HG03280 (cell line): ENCODE results near the gene LPP.

Experiments
- ATAC-seq: cut with Tn5 transposase; IDR thresholded peaks from one replicate; pipeline ENCODE4 v1.9.1; 2021; ENCODE audit warnings: mild to moderate bottlenecking, moderate library complexity; ENCODE audit not compliant: unreplicated experiment

Gene LPP

DNA sequence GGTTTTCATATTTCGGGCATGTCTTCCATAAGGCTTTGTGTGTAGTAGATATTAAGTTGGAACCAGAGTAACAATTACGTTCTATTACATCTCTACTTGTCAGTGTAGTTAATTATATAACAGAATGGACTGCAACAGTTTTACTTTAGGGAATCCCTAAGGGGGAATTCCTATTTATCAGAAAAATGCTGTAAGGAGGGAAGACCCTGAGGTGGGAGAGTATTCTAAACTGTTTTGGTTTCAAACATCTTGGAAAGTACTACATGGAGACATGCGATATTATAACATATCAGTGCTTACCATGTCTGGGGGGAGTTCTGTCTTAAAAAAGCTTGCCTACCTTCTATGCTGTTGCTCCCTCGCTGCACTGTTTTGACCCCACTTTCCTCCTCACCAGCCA, 238.1 kb downstream of the LPP start:
- ATAC-seq, result no peak

- no peak for ATAC-seq
Measured at GRCh38 chr3:188394623-188395022, 240.7 kb downstream of the LPP start.

GRCh38 chr3:188396251-188396650, 242.3 kb downstream of the LPP start:
- ATAC-seq, result no peak

GRCh38 chr3:188396900-188397299, 242.9 kb downstream of the LPP start:
- ATAC-seq, result no peak

DNA sequence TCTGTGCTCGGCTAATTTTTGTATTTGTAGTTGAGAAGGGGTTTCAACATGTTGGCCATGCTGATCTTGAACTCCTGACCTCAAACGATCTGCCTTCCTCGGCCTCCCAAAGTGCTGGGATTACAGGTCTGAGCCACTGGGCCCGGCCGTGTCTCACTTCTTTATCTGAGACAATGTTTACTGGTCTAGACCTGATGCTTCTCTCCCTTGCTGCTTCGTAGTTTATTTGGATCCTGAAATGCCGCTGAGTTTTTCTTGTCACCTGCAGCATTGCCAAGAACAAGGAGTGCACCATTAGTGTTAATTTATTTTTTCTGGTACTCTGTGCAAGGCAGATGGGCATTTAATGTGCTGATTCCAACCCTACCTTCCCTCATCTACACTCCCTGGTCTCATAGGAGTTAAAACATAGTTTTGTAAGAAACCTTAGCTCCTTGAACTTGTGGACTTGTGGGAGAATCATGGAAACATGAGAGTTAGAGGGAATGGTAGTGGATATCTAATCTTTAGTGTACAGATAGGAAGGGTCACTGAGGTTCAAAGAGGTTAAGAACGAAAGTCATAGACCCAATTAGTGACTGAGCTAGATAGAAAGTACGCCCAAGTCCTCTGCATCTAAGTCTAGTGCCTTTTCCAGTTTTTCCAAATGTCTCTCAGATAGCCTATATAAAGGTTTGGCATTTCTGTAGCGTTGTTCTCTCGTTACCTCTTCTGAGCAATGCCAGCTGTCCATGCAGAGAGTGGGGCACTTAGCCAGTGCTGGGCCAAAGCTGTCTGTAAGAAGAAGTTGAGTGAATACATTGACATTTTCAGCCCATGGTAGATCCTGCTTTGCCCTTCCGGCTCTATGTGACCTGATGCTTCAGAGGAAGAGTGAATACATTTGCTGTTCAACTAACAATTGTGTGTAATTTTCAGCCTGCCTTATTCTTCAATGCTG, 244.1 kb downstream of the LPP start:
- no peak for ATAC-seq

DNA sequence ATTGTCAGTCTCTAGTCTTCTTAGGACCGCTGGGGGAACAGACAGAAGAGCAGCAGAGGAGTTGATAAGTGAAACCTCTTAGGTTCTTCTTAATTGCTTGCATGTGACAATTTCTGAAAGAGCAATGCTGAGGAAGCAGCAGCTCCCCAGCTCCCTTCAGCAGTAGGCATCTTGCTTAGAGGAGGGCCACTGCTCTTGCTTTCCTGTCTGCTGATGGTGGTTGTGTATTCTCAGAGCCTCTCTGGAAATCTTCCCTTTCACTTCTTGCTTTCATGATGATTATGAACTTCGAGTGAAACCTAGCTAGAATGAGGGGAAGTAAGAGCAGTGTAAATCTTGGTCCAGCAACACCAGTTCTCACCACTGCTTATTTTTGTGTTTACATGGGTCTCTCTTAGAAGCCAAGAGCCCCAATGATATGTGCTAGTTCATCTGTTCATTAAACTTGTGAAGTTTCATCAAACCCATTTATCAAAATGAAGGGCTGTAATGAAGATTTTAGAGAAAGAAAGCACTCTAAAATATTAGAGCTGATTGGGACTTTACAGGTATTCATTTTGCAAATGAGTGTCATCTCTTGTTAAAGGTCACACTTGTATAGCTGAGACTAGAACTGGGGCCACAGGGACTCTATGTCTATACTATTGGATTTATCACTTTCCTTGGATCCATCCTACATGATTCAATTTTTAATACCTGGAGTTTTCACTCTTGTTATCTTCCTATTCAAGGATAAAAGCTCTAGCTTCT, 246.7 kb downstream of the LPP start:
- ATAC-seq, result peak; percentile 94

GRCh38 chr3:188401244-188401993, 247.5 kb downstream of the LPP start:
- ATAC-seq, result no peak

- no peak for ATAC-seq
Measured at GRCh38 chr3:188402229-188402628, 248.3 kb downstream of the LPP start.

DNA sequence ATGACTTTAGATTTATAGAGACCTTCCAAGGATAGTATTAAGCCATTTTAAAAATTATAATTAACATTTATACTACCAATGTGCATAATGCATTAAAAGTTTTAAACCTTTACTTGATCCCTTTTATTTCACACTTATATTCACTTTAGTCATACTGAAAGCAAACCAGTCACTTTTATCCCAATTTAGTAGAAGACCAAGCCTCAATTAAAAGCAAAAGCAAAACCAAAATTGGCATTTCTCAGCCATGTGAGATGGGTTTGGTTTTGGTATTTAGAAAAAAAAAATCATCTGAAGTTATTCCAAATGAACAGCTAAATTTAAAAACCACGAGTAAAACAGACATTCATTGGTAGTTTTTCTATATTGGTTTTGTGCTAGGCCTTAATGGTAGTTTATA, 249.4 kb downstream of the LPP start:
- no peak for ATAC-seq

GRCh38 chr3:188404124-188404523, 250.2 kb downstream of the LPP start:
- ATAC-seq, result no peak

DNA sequence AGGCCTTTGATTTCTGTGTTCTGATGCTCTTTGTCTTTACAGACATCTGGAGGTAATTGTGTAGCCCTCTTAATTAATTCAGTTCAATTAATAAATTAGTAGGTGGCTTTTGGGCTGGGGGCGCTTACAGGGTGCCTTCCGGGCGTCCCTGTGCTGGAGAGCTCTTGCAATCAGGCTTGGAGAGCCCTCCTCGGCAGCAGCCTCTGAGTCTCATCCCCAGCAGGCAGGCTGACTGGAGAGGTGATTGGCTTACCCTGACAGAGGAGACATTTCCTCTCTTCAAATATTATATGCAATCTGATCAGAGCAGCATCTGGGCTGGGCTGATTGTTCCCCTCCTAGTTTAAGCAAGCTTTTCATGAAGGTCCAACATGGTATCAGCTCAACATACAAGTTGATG, 250.7 kb downstream of the LPP start:
- no peak for ATAC-seq

DNA sequence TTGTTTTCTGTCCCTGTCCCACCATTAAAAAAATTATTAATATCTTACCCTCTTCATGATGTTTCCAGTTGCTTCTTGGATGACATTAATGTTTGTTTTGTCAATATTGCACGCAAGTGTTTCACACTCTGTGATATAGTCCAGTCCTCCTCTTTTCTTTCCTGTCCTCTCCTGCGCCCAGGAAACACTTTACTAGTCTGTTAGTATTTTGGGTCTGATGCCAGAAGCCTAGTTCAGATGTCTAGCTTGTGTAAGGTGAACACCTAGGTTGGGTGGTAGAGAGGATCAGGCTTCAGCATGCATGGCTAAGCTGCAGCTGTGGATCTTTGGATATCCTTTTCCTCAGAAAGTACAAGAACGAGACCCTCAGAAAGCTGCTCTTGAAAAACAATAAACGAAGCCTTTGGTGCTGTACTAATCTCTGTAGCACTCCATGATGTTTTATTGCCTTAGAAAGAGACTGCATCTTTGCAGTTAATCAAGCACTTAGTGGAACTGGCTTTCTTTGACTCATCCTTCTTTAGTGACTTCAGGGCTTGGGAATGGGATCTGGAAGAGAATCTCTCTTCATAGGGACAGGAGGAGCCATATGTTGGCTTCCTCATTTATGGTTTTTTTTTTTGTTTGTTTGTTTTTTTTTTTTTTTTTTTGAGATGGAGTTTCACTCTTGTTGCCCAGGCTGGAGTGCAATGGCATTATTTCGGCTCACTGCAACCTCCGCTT, 253.4 kb downstream of the LPP start:
- no peak for ATAC-seq

DNA sequence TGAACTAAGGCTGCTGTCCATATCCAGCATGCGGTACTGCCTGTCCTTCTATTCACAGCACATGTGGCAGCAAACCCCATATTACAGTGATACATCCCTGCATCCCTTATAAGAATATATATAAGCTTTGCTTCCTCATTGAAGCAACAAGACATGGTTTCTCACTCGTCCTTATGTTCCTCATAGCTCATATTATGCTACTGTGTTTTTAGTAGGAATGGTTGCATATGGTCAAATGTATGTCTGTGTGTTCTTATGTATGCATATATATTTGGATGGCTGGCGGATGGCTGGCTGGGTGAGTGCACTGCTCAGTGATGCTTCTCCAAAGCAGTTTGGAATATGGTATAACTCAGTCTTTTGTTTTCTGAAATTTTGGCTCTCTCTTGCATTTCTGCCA, 254.9 kb downstream of the LPP start:
- no peak for ATAC-seq

GRCh38 chr3:188411750-188412149, 257.8 kb downstream of the LPP start:
- no peak for ATAC-seq

GRCh38 chr3:188415196-188415595, 261.2 kb downstream of the LPP start:
- no peak for ATAC-seq

GRCh38 chr3:188416041-188416440, 262.1 kb downstream of the LPP start:
- no peak for ATAC-seq

GRCh38 chr3:188417271-188417696, 263.3 kb downstream of the LPP start:
- no peak for ATAC-seq

GRCh38 chr3:188417766-188418165, 263.8 kb downstream of the LPP start:
- ATAC-seq, result no peak

GRCh38 chr3:188421151-188421821, 267.3 kb downstream of the LPP start:
- ATAC-seq, result peak; percentile 32
